Brain pericyte (primary cell): ENCODE results near the gene CACNA2D2.

Source experiments
- DNase-seq: peaks from one replicate; pipeline ENCODE4 v3.0.0-alpha.2; 2012; ENCODE audit warnings: low read depth, low spot score

The CACNA2D2 gene

GRCh38 chr3:50503504-50504342 is at the start of gene CACNA2D2:
CACNA2D2 (minus strand) TSS chr3:50503634; CDS start chr3:50503423, 211 bp downstream.
- no peak for DNase-seq

- no peak for DNase-seq
These were observed 49.2 kb upstream of the CACNA2D2 start for GRCh38 chr3:50552598-50552997.

GRCh38 chr3:50551681-50552435 is 48.4 kb upstream of the CACNA2D2 start:
- DNase-seq = no peak

- DNase-seq = no peak
These were observed 47.7 kb upstream of the CACNA2D2 start for GRCh38 chr3:50551054-50551659.

GRCh38 chr3:50550079-50550736 is 46.8 kb upstream of the CACNA2D2 start:
- no peak for DNase-seq

- no peak for DNase-seq
These were observed 45.8 kb upstream of the CACNA2D2 start for GRCh38 chr3:50549226-50549625.

- DNase-seq = no peak
These were observed 42.3 kb upstream of the CACNA2D2 start for GRCh38 chr3:50545781-50546180.

GRCh38 chr3:50542177-50543034 is 39.0 kb upstream of the CACNA2D2 start:
- no peak for DNase-seq

GRCh38 chr3:50539356-50540286 is 36.2 kb upstream of the CACNA2D2 start:
- no peak for DNase-seq

GRCh38 chr3:50537421-50538129 is 34.1 kb upstream of the CACNA2D2 start:
- DNase-seq = no peak

GRCh38 chr3:50536471-50537180 is 33.2 kb upstream of the CACNA2D2 start:
- no peak for DNase-seq

- no peak for DNase-seq
These were observed 31.4 kb upstream of the CACNA2D2 start for GRCh38 chr3:50534681-50535330.

- no peak for DNase-seq
These were observed 30.5 kb upstream of the CACNA2D2 start for GRCh38 chr3:50533807-50534461.

GRCh38 chr3:50533316-50533715 is 29.9 kb upstream of the CACNA2D2 start:
- no peak for DNase-seq

GRCh38 chr3:50532062-50532705 is 28.8 kb upstream of the CACNA2D2 start:
- DNase-seq = no peak

- DNase-seq = no peak
These were observed 27.8 kb upstream of the CACNA2D2 start for GRCh38 chr3:50531201-50531600.
